Inferior parietal cortex (tissue), 1 donor: Measurements from ENCODE around the gene KLF1.
"Not testable (repeated sequence)": the region's sequence is repeated elsewhere in the genome, so short reads cannot be mapped to it uniquely, and the experiment has no call there.

ENCODE experiments used
- DNase-seq: peaks from one replicate; pipeline ENCODE4 v3.0.0-alpha.2; 2016; ENCODE audit errors: extremely low spot score

KLF1 gene

DNA sequence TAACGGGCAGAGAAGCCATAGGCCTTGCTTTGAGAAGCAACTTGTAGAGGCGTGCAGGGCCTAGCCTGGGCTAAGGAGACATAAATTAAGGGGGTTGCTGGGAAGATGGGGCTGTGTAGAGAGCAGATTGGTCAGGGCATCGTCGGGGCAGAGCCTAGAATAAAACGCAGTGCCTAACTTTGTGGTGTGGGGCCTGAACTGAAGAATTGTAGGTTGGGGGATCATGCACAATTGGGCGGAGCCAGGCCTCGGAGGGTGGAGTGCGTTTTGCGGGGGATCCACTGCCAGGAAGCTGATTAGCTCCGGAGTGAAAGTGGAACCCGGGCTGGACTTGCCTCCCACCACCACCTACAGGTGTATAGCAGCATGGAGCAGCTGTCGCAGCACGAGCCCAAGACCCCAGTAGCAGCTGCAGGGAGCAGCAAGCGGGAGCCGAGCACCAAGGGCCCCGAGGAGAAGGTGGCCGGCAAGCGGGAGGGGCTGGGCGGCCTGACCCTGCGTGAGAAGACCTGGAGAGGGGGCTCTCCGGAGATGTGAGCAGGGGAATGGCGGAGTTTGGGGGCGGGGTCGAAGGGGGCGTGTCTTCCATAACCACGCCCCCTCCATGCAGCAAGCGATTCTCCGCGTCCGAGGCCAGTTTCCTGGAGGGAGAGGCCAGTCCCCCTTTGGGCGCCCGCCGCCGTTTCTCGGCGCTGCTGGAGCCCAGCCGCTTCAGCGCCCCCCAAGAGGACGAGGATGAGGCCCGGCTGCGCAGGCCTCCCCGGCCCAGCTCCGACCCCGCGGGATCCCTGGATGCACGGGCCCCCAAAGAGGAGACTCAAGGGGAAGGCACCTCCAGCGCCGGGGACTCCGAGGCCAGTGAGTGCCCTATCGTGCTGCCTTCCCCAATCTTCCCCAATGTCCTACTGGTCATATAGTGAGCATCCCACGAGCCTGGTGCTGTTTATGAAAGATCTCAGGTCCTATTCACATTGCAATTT is 19.6 kb downstream of the KLF1 start:
- DNase-seq: no peak

DNA sequence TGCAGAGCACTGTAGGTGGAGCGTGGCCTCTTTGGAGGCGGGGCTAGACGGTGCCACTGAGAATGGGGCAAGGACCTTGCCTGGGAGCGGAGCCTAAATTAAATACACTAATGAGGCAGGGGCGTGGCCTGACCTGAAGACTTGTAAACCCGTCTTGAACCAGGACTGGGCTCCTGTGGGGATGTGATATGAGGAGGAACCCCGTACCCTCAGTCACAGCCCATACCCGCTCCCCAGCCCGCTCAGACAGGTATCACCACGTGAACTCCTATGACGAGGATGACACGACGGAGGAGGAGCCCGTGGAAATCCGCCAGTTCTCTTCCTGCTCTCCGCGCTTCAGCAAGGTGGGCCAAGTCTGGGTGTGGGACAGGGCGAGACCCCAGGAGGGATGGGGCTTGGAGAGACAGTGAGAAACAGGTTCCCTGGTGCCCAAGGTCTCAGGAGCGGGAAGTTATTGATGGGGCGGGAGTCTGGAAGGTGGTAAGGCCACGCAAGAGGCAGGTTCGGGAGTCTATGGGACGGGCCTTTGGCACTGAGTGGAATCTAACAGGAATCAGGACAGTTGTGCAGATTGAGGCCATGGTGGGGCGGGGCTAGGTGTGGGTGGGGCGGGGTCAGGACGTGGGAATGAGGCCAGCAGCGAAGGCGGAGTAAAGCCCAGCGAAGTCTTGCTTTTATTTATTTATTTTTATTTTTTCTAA is 20.4 kb downstream of the KLF1 start:
- no peak for DNase-seq

DNA sequence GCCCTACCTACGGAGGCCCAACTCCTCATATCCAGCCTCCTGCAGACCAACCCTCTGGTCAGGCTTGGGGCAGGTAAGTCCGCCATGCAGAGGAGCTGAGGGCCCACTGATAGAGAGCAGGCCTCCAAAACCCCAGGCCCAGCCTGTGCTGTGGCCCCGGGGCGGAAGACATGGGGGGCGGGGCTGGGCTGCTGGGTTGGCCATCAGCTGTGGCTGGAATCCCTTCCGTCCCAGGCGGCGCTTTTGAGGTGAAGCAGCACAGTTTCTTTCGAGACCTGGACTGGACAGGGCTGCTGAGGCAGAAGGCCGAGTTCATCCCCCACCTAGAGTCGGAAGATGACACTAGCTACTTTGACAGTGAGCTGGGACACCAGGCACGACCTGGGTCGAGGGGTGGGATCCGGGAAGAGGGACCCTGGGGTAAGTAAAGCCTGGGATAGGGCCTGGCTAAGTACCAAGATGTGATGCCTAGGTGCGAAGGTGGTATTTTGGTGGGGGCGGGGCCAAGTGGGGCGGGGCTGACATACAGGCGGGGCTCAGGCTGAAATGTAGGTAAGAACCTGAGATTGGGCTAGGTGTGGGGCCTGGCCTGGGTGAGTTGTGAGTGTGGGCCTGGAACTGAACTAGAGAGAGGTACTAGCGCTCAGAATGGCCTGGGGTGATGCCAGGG is 21.1 kb downstream of the KLF1 start:
- no peak for DNase-seq

DNA sequence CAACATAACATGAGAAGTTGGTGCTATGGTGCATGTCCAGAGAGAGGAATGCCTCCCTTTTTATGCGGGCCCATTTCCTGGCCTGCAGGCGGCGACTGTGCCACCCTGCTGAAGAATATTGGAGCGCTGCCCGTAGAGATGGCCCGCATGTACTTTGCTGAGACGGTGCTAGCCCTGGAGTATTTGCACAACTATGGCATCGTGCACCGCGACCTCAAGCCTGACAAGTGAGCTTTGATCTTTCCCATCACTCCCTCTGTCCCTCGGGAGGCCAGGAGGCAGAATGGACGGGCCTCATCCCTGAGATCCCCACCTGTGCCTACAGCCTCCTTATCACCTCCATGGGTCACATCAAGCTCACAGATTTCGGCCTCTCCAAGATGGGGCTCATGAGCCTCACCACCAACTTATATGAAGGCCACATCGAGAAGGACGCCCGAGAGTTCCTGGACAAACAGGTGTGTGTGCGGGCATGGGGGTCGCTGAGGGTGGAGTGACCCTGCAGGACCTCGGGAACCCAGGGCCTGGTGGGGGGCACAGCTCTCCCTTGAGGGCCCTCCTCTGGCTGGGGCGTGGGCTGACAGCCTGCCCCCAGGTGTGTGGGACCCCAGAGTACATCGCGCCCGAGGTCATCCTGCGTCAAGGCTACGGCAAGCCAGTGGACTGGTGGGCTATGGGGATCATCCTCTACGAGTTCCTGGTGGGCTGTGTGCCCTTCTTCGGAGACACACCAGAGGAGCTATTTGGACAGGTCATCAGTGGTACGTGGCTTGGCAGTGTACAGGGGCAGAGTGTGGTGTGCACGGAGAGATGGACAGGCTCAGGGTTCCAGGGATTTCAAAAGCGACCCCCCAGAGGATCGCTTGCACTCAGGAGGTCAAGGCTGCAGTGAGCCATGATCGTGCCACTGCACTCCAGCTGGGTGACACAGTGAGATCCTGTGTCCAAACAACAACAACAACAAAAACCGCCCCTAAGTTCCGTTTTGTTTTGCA is 22.0 kb downstream of the KLF1 start:
- DNase-seq: no peak

DNA sequence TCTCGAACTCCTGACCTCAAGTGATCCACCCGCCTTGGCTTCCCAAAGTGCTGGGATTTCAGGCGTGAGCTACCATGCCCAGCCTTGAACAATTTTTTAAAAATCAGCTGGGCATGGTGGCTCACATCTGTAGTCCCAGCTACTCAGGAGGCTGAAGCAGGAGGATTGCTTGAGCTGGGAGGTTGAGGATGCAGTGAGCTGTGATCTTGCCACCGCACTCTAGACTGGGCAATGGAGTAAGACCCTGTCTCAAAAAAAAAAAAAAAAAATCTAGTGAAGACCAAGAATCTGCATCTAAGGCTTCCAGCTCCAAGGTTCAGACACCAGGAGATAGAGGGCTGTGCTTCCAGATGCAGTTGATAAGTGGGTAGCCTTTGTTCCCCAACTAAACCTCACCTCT is 22.9 kb downstream of the KLF1 start:
- no peak for DNase-seq

DNA sequence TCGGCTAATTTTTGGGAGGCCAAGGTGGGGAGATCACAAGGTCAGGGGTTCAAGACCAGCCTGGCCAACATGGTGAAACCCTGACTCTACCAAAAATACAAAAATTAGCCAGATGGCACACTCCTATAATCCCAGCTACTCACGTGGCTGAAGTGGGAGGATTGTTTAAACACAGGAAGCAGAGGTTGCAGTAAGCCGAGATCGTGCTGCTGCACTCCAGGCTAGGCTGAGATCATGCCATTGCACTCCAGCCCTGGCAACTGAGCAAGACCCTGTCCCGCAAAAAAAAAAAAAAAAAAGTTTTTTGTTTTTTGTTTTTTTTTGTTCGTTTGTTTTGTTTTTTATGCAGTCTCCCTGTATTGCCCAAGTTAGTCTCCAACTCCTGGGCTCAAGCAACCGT is 27.5 kb downstream of the KLF1 start:
- no peak for DNase-seq

DNA sequence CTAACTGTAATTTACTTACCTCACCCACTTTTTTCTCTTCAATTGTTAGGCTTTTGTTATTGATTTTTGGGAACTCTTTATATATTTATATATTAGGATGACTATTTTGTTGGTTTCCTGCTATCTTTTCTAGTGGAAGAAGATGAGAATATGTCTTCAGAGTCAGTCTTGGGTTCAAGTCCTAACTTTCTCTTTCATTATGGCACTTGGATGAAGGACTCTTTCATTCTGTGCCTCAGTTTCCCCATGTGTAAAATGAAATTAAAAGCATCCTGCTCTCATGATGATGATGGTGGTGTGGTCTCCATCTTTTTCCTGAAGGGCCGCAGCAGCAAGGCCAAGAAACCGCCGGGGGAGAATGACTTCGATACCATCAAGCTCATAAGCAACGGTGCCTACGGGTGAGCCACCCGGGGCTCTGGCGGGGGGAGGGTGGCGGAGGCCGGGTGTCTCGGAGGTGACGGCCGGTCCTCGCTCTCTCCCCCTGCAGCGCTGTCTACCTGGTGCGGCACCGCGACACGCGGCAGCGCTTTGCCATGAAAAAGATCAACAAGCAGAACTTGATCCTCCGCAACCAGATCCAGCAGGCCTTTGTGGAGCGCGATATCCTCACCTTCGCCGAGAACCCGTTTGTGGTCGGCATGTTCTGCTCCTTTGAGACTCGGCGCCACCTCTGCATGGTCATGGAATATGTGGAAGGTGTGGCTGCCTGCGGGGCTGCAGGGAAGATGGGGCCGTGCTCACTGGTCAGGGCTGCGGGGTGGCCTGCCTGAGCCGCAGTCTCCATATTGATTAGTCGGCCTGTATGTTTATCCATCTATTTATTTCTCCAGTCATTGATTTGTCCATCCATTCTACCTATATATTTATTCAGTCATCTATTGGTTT is 28.7 kb downstream of the KLF1 start:
- no peak for DNase-seq

DNA sequence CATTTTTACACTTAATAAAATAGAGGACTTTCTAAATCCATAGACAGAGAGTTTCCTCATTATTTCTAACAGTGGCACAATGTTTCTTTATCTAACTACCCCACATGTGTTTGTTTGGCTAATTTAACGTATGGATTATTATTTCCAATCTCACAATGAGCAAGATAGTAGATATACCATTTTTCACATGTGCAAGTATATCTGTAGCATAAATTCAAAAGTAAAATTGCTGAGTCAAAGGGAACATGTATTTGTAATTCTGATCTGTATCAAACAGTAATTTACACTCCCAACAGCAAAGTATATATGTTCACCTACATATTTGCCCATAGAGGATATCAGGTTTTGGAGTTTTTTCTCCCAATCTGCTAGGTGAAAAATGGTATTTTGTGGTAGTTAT is 30.3 kb downstream of the KLF1 start:
- no peak for DNase-seq

DNA sequence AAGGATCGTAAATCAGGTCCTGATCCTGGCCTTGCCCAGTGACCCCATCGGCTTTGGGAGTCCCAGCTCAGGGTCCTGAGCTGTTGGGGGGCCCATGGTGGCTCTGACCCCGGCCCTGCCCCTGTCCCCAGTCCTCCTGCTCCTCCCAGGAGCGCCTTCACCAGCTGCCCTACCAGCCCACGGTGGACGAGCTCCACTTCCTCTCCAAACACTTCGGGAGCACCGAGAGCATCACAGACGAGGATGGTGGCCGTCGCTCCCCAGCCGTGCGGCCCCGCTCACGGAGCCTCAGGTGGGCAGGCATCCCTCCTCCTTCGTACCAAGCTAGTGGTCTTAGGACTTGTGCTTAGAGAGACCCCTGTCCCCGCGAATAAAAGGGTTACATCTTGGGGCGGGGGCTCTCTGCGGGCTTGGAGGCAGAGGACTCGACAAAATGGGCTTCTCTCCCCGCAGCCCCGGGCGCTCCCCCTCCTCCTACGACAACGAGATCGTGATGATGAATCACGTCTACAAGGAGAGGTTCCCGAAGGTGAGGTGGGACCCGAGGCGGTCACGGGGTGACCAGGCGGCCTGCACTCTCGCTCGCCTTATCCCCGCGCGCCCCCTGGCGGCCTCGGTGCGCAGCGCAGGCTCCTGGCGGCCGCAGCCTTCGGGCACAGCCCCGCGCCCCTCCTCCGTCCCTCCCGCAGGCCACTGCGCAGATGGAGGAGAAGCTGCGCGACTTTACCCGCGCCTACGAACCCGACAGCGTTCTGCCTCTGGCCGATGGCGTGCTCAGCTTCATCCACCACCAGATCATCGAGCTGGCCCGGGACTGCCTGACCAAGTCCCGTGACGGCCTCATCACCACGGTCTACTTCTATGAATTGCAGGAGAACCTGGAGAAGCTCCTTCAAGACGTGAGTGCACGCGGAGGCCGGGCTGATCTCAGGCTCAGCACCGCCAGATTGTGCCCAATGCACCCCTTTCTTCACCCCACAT is 39.6 kb downstream of the KLF1 start:
- DNase-seq: peak; percentile 83

DNA sequence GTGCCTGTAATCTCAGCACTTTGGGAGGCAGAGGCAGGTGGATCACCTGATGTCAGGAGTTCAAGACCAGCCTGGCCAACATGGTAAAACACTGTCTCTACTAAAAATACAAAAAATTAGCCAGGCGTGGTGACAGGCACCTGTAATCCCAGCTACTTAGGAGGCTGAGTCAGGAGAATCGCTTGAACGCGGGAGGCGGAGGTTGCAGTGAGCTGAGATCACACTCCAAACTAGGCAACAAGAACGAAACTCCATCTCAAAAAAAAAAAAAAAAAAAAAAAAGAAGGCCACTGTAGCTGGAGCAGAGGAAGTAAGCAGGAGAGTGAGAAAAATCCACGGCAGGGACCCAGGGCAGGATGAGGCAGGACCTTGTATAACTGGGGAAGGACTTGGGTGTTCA is 40.4 kb downstream of the KLF1 start:
- DNase-seq: not testable (repeated sequence)

DNA sequence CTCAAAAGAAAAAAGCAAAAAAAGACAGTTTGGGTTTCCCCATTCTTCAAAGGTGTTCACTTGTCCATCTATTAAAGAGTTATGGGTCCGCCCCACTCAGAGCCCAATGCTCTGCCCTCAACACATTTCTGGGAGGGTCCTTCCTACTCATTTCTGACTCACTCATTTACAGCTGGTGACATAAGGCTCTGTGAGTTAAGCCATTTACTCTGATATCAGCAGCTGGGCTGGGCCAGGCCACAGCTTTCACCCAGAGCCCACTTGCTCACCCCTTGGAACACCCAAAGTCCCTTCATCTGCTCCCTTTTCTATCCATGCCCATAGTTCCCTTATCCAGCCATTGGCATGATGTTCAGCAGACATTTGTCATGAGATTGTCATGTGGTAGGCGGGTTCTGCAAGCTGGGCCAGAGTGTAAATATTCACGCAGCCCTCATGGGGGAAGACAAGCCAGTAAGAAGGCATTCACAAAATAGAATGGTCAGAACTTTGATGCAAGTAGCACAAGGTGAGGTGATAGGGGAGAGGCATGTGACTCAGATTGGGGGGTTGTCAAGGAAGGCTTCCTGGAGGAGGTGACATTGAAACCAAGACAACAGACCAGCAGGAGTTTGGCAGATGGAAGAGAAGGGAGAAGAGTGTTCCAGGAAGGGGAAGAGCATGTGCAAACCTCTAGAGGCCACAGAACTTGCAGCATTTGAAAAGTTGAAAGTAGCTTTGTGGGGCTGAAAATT is 42.8 kb downstream of the KLF1 start:
- no peak for DNase-seq

DNA sequence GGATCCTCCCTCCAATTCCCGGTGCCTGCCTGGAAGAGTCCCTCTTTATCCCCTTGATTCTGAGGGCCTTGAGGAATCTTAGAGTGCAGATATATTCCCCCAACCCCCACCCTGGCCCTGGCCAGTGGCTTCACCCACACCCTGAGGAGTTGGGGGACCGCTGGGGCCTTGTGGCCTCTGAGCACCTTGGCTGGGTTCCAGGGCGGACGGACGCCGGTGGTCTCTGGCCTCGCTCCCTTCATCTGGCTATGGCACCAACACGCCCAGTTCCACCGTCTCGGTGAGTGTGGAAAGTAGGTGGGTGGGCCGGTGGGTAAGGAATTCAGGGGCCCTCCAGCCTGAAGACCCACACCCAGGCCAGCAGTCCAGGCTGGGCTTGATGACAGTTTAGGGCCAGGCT is 43.7 kb downstream of the KLF1 start:
- no peak for DNase-seq

DNA sequence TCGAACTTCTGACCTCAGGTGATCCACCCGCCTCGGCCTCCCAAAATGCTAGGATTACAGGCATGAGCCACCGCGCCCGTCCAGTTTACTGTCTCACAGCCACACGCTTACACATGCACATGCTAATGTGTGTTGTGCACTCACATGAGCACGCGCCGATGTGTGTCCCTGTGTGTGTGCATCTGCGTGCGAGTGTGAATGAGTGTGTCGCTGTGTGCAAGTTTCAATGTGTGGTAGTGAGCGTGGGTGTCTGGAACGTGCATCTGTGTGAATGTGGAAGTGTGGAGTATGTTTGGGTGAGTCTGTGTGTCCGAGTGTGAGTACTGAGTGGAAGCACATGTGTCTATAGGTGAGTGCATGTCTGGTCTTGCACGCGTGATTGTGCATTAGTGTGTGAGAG is 44.5 kb downstream of the KLF1 start:
- DNase-seq: no peak

DNA sequence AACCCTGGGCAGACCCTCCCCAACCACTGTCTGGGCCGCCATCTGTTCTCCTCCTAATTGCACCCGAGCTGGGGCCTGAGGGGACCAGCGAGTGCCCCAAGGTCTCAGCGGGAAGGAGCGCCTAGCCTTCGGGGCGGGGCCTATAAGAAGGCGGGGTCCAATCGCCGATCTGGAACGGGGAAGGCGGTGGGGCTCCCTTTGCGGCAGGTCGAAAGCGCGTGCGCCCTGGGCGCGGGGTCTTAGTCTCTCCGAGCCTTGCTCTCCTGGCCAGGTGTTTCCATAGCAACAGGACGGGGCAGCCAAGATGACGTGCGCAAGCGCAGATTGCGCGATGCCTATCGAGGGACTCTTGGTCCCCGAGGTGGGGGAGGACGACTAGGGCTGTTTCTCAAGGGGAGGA is 45.9 kb downstream of the KLF1 start:
- no peak for DNase-seq

DNA sequence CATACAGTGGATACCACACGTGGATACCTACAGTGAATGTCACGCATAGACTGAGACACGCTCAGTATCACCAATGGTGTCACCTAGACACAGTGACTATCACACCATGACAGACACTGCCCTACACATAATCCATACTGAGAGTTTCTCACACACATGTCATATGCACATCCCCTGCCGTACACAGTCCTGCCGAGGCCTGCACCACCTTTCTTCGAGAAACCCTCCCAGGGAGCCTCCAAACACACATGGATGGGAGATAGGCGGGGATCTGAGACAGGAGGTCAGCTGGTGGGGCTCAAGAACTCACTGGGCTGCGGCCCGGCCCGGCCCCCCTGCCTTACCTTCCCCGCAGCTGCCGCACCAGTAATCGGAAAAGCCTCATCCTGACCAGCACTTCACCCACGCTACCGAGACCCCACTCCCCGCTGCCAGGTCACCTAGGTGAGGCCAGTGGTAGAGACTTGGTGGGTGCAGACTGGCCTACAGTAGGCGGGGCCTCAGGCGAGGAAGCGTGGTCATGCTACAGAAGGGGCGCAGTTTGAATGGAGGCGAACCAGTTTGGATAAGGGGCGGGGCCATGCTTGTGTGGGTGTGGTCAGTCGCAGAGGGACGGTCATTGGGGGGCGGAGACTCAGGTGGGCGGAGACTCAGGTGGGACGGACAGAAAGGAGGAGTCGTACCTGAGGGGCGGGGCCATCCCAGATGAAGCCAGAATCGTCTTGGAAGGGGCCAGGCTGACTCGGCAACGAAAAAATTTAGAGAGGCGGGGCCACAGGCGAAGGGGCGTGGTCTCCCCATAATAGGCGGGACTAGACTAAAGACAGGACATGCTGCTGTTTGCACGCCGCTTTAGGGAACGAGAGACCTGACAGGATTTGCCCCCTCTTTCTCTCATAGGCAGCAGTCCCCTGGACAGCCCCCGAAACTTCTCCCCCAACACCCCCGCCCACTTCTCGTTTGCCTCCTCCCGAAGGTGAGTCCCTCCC is 46.6 kb downstream of the KLF1 start:
- no peak for DNase-seq

DNA sequence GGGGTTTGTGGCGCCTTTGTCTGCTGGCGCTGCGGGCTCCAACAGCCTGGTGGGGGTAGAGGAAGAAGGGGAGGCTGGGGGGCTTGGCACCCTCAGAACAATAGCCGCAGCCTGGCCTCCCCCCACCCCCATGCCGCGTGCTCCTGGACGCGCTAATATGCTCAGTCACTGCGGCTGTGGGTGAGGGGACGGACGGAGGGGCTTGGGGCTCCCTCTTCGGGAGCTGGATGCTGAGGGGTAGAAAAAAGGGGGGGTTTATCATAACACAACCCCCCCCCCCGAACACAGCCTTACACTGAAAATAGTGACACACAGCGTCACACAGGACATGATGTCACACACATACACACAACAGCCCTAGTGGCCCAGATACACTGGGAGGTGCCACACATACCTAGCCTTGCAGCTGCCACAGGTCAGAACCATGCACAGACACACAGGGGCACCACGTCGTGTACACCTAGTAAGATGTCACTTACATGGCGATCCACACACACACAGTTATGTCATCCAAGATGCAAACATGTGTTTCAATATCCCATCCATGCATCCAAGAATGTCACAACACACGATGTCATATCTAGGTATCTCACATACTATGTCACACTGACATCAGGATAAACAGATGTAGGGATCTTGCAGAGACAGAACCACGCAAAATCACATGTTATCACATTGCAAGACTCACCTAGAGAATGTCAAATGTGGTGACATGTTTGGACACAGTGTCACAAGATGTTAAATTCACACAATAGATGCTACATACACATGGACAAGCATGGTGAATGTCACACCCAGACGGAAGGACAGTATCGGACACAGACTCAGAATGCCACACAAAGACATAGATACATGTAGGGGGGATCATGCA is 47.9 kb downstream of the KLF1 start:
- DNase-seq: no peak
